ENCODE data around the gene TMEM79. TPM values are rescaled to one million over a fixed set of nuclear protein-coding genes. Genes with fewer than 3 reads are reported as not detected.
A peak's percentile ranks its signal among the peaks of the same experiment; 100 is the strongest.

Gene TMEM79
- polyA plus RNA-seq, 1 of the 3 experiments (the other 2 are of a cell fraction) = 4.5 TPM

- TF ChIP-seq USF2 (IDR thresholded peaks at IDR 0.05; ENCODE audit: borderline replicate concordance, low read depth, low read length) (no peak), NFIC (IDR thresholded peaks at IDR 0.05; ENCODE audit: borderline replicate concordance) (no peak)
- TF ChIP-seq, protein P1, sequence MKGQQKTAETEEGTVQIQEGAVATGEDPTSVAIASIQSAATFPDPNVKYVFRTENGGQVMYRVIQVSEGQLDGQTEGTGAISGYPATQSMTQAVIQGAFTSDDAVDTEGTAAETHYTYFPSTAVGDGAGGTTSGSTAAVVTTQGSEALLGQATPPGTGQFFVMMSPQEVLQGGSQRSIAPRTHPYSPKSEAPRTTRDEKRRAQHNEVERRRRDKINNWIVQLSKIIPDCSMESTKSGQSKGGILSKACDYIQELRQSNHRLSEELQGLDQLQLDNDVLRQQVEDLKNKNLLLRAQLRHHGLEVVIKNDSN (IDR thresholded peaks at IDR 0.05; ENCODE audit: borderline replicate concordance, low read depth) = no peak
Observed at GRCh38 chr1:156337052-156337887, 53.1 kb downstream of the TMEM79 start (continued).

- H3K79me2 ChIP-seq (ENCODE audit: insufficient read depth) = peaks cover 44% of the 10 kb centered on the region
- no peaks in the 10 kb centered on the region for H3K27me3 ChIP-seq (ENCODE audit: insufficient read depth)
- H3K9me2 ChIP-seq = no peaks in the 10 kb centered on the region
- no peaks in the 10 kb centered on the region for H3K9me3 ChIP-seq
- H4K20me1 ChIP-seq (ENCODE audit: insufficient read depth) = peaks cover 18% of the 10 kb centered on the region
- H3K36me3 ChIP-seq (replicated peaks in 1 of 2; ENCODE audit: control insufficient read depth in 1 of 2, insufficient read depth in 2 of 2, low read length in 1 of 2) = peaks cover 30 to 31% of the 10 kb centered on the region in 2 experiments
- CTCF ChIA-PET = interaction anchor here (0.6 to 1.3 kb wide), 4 partner anchors 18 to 274 kb away, joined by 3 to 7 read pairs (median 4); no protein-coding TSS in a partner anchor
- DNase-seq = no peak
- peak overlapping the region; percentile 67 to 84 for H3K27ac ChIP-seq (ENCODE audit: low read depth in 2 of 2, low read length in 1 of 2)
- peak overlapping the region; percentile 63 to 78 for H3K4me3 ChIP-seq (ENCODE audit: low read depth in 2 of 2, low read length in 1 of 2)
- peaks cover 9 to 12% of the 10 kb centered on the region in 2 experiments; a peak in 3 of 4 replicates for H3K4me1 ChIP-seq (ENCODE audit: control insufficient read depth in 1 of 2, insufficient read depth in 2 of 2, low read depth in 1 of 2, low read length in 1 of 2)
- no peak for TF ChIP-seq RXRA (IDR thresholded peaks at IDR 0.05; ENCODE audit: borderline replicate concordance, low read depth)
- TF ChIP-seq, protein P2, sequence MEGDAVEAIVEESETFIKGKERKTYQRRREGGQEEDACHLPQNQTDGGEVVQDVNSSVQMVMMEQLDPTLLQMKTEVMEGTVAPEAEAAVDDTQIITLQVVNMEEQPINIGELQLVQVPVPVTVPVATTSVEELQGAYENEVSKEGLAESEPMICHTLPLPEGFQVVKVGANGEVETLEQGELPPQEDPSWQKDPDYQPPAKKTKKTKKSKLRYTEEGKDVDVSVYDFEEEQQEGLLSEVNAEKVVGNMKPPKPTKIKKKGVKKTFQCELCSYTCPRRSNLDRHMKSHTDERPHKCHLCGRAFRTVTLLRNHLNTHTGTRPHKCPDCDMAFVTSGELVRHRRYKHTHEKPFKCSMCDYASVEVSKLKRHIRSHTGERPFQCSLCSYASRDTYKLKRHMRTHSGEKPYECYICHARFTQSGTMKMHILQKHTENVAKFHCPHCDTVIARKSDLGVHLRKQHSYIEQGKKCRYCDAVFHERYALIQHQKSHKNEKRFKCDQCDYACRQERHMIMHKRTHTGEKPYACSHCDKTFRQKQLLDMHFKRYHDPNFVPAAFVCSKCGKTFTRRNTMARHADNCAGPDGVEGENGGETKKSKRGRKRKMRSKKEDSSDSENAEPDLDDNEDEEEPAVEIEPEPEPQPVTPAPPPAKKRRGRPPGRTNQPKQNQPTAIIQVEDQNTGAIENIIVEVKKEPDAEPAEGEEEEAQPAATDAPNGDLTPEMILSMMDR (IDR thresholded peaks at IDR 0.05) = peak; percentile 31
- POLR2A ChIA-PET = interaction anchor here (0.7 to 1.3 kb wide), 2 partner anchors 12 to 125 kb away, joined by 3 to 4 read pairs; partner anchors contain the start of gene PMF1
- H3K9ac ChIP-seq = peak overlapping the region; percentile 75
- peak overlapping the region; percentile 64 for H2AFZ ChIP-seq (ENCODE audit: low read depth)
- H3F3A ChIP-seq (replicated peaks; ENCODE audit: insufficient read depth) = no peaks in the 10 kb centered on the region
- 0% methylated on average over 12 of the region's 14 CpGs for WGBS (ENCODE audit: low lambda C conversion rate)
- H3K4me2 ChIP-seq = peak overlapping the region; percentile 73
Observed at GRCh38 chr1:156337888-156338179, 53.7 kb downstream of the TMEM79 start.

DNA sequence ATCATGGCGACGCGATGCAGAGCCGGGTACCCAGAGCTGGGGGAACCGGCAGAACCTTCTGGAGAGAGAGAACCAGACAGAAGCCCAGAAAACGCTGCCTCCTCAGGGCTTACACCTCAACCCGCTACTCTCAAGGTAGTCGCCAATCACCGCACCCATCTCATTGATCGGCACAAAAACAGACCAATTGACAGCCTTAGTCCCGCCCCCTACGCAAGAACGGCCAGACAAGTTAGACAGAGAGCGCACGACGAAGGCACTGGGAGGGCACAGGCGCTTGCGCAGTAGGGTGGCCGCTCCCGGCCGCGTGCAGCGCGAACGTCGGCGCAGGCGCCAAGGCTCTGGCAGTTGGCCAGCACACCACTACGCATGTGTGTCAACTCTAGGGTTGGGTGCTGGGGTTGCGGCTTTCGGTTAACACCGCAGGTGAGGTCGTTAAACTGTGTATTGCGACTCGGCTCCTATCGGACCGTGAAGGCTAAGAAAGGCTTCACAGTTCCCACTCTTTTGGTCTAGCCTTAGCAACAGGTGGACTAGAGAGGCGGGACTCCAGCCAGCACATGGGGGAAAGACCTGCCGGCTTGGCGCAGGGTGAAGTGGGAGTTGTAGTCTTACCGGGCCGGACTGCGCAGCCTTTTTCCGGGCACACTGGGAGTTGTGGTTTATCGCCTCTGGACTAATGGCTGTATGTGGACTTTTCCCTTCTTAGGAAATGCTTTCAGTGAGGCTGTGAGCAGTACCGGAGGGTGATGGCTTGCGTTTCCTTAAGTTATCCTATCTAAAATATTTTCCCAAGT lies 54.3 kb downstream of the TMEM79 start, which contains the start of the genes CCT3 and TSACC:
TSS of gene CCT3 (minus strand) at position 113 of the 797 bp plus-strand sequence. CDS start at position 5, 108 bp downstream.
TSS of gene TSACC (plus strand) at position 347 of the 797 bp plus-strand sequence. CDS start 1,232 bp downstream, outside the sequence.
- 1% methylated on average over 37 of the region's 47 CpGs for WGBS (ENCODE audit: low lambda C conversion rate)
- CTCF ChIA-PET = interaction anchor here (0.7 to 1.3 kb wide), 3 partner anchors 19 to 47 kb away, joined by 3 to 7 read pairs (median 6); no protein-coding TSS in a partner anchor
- TF ChIP-seq FOXM1 (IDR thresholded peaks at IDR 0.05; ENCODE audit: low read depth) = no peak
- TF ChIP-seq NRF1 (IDR thresholded peaks at IDR 0.05; ENCODE audit: low read depth, low read length) = peak; percentile 93
- TF ChIP-seq CHD2 (IDR thresholded peaks at IDR 0.05; ENCODE audit: low read length, partially characterized antibody) = peak; percentile 93
- TF ChIP-seq EP300 (IDR thresholded peaks at IDR 0.05; ENCODE audit: borderline replicate concordance in 1 of 2, low read depth in 1 of 2, low read length in 1 of 2) = peak in 1 of 2 experiments; percentile 46; a peak in 2 of 4 replicates
- peak; percentile 69 for TF ChIP-seq NFIC (IDR thresholded peaks at IDR 0.05; ENCODE audit: borderline replicate concordance)
- TF ChIP-seq RFX5 (IDR thresholded peaks at IDR 0.05; ENCODE audit: low read length) = no peak; the same call in 1 of the 2 replicates
- TF ChIP-seq FOXJ3 (CRISPR knock-in tag; IDR thresholded peaks at IDR 0.05) = no peak
- no peak for TF ChIP-seq SMC3 (IDR thresholded peaks at IDR 0.05; ENCODE audit: low read depth, low read length)
- TF ChIP-seq EZH2phosphoT487 (IDR thresholded peaks at IDR 0.05; ENCODE audit: borderline replicate concordance, low read depth) = no peak
- no peak for TF ChIP-seq TCF12 (IDR thresholded peaks at IDR 0.05)
- peak; percentile 84 for TF ChIP-seq MXI1 (IDR thresholded peaks at IDR 0.05; ENCODE audit: low read depth, low read length)
- peak; percentile 34; the same call in 1 of the 2 replicates for TF ChIP-seq SIN3A (IDR thresholded peaks at IDR 0.05; ENCODE audit: borderline replicate concordance, low read depth, low read length)
- no peak for TF ChIP-seq RAD21 (IDR thresholded peaks at IDR 0.05; ENCODE audit: low read length)

More for the DNA sequence above, 54.3 kb downstream of the TMEM79 start, which contains the start of the genes CCT3 and TSACC:
- POLR2A ChIA-PET = interaction anchor here (0.5 to 1.3 kb wide), 3 partner anchors 13 to 125 kb away, joined by 3 to 4 read pairs (median 4); partner anchors contain the start of gene PMF1
- peak; percentile 94 for DNase-seq
- H3K9ac ChIP-seq = peak within 1 kb of the TSS; percentile 75
- H3K27me3 ChIP-seq (ENCODE audit: insufficient read depth) = no peaks in the 10 kb centered on the region
- H4K20me1 ChIP-seq (ENCODE audit: insufficient read depth) = peaks cover 18% of the 10 kb centered on the region
- H3K36me3 ChIP-seq (replicated peaks in 1 of 2; ENCODE audit: control insufficient read depth in 1 of 2, insufficient read depth in 2 of 2, low read length in 1 of 2) = peaks cover 24 to 28% of the 10 kb centered on the region in 2 experiments
- H3K4me2 ChIP-seq = peak within 1 kb of the TSS; percentile 73
- no peaks in the 10 kb centered on the region for H3K9me3 ChIP-seq
- H3K4me1 ChIP-seq (ENCODE audit: control insufficient read depth in 1 of 2, insufficient read depth in 2 of 2, low read depth in 1 of 2, low read length in 1 of 2) = peaks cover 9 to 12% of the 10 kb centered on the region in 2 experiments; a peak in 3 of 4 replicates
- H3K27ac ChIP-seq (ENCODE audit: low read depth in 2 of 2, low read length in 1 of 2) = peak within 1 kb of the TSS; percentile 67 to 94
- H3K9me2 ChIP-seq = no peaks in the 10 kb centered on the region
- peak within 1 kb of the TSS; percentile 63 to 78 for H3K4me3 ChIP-seq (ENCODE audit: low read depth in 2 of 2, low read length in 1 of 2)
- H3K79me2 ChIP-seq (ENCODE audit: insufficient read depth) = peaks cover 42% of the 10 kb centered on the region
- H3F3A ChIP-seq (replicated peaks; ENCODE audit: insufficient read depth) = no peaks in the 10 kb centered on the region
- H2AFZ ChIP-seq (ENCODE audit: low read depth) = peak within 1 kb of the TSS; percentile 73
